WERI-Rb-1 (cell line): ENCODE results near the gene SH3BGRL2.
"Not testable (repeated sequence)": the region's sequence is repeated elsewhere in the genome, so short reads cannot be mapped to it uniquely, and the experiment has no call there.

Experiments used
- DNase-seq: peaks from one replicate; pipeline ENCODE4 v3.0.0-alpha.2; 2020
- H3K27ac ChIP-seq: fragments of 250-450 bp; sonication (Bioruptor Pico); 2 replicates; pipeline ENCODE4 v1.5.1; 2020; ENCODE audit warnings: mild to moderate bottlenecking, moderate library complexity
- H3K27me3 ChIP-seq: fragments of 250-450 bp; sonication (Bioruptor Pico); 2 replicates; pipeline ENCODE4 v1.5.1; 2021; ENCODE audit warnings: mild to moderate bottlenecking, low read depth, moderate library complexity; ENCODE audit not compliant: insufficient read depth, severe bottlenecking
- H3K36me3 ChIP-seq: fragments of 250-450 bp; sonication (Bioruptor Pico); 2 replicates; pipeline ENCODE4 v1.5.1; 2020; ENCODE audit warnings: mild to moderate bottlenecking, moderate library complexity
- H3K4me3 ChIP-seq: 2 replicates; pipeline ENCODE4 v1.5.1; 2011; ENCODE audit warnings: low read depth, mild to moderate bottlenecking, control low read depth, low read length
- H3K9me3 ChIP-seq: fragments of 250-450 bp; sonication (Bioruptor Pico); 2 replicates; pipeline ENCODE4 v1.5.1; 2021; ENCODE audit warnings: mild to moderate bottlenecking, moderate library complexity; ENCODE audit not compliant: severe bottlenecking
- TF ChIP-seq, protein P1 (sequence below): IDR thresholded peaks from 2 replicates; pipeline ENCODE4 v1.5.1; 2011; ENCODE audit warnings: low read depth, mild to moderate bottlenecking, control low read depth, inconsistent platforms, low read length

The SH3BGRL2 gene

DNA sequence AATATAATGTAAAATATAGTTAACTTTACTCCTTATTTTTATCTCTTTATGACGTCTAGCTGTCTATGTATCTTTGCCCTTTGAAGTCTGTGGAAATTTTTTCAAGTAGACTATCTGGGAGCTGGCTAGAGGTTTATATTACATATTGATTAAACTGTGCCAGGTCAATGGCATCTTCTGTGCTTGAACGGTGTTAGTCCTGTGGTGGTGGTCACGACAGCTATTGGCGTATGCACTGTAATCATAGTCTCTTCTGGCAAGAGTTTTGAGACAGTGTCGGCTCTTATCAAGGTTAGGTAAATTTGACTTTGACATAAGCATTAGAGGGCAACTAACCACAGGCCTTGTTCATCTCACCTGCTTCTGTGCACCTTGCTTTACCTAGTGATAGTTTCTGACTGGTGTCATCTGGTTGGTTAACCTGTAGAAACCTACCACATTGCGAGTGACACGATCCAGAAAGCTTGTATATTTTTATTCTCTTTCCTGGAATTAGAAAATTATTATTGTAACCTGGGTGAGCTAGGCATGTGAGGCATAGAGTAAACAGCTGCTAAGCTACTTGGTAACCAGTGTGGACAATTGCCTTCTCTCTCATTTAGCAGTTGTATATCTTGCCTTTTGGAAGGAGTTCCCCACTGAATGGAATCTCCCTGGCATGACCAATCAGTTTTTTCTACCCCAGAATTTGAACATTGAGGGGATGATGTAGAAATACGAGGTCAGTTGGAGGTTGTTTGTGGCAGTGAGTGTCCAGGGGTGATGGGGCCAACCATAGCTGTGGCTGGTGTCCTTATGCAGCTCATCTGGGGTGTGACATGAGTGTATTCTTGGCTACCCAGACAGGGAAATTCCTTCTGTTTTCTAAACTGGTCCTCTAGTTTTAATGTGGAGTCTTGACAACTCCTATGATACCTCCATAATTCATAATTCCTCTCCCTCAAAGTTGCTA lies 45.9 kb downstream of the SH3BGRL2 start:
- DNase-seq: no peak
- Histone ChIP-seq H3K27me3 (no peaks in the 10 kb centered on the region), H3K27ac (no peak overlapping the region), H3K36me3 (no peaks in the 10 kb centered on the region; the same call in 1 of the 2 replicates), H3K9me3 (no peaks in the 10 kb centered on the region), H3K4me3 (no peak overlapping the region)
- TF ChIP-seq, protein P1, sequence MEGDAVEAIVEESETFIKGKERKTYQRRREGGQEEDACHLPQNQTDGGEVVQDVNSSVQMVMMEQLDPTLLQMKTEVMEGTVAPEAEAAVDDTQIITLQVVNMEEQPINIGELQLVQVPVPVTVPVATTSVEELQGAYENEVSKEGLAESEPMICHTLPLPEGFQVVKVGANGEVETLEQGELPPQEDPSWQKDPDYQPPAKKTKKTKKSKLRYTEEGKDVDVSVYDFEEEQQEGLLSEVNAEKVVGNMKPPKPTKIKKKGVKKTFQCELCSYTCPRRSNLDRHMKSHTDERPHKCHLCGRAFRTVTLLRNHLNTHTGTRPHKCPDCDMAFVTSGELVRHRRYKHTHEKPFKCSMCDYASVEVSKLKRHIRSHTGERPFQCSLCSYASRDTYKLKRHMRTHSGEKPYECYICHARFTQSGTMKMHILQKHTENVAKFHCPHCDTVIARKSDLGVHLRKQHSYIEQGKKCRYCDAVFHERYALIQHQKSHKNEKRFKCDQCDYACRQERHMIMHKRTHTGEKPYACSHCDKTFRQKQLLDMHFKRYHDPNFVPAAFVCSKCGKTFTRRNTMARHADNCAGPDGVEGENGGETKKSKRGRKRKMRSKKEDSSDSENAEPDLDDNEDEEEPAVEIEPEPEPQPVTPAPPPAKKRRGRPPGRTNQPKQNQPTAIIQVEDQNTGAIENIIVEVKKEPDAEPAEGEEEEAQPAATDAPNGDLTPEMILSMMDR: no peak

DNA sequence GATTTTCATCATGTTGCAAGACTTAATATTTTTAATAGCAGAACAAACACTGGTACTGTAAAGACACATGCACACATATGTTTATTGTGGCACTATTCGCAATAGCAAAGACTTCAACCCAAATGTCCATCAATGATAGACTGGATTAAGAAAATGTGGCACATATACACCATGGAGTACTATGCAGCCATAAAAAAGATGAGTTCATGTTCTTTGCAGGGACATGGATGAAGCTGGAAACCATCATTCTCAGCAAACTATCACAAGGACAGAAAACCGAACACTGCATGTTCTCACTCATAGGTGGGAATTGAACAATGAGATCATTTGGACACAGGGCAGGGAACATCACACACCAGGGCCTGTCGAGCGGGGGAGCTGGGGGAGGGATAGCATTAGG lies 51.6 kb downstream of the SH3BGRL2 start:
- not testable (repeated sequence) for H3K36me3 ChIP-seq, H3K4me3 ChIP-seq, H3K27me3 ChIP-seq, H3K9me3 ChIP-seq, DNase-seq, H3K27ac ChIP-seq

DNA sequence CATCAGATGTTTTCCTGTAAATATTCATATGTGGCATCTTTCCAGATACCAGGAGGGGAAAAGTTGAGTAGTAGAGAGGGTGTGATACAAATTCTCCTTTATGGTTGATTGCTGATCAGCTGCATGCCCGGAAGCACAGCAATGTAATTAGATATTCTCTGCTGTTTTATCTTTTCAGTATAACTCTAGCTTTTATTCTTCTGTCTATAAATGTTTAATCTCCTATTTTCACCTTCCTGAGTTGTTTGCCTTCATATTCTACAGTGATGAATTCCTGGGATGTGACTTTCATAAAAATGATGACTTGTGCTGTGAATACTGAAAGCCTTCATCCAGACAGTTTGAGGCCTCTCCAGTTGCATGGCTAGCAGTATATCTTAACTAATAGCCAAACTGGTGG lies 53.7 kb downstream of the SH3BGRL2 start:
- H3K4me3 ChIP-seq: no peak overlapping the region
- no peaks in the 10 kb centered on the region for H3K27me3 ChIP-seq
- no peak for DNase-seq
- H3K27ac ChIP-seq: no peak overlapping the region
- H3K9me3 ChIP-seq: no peaks in the 10 kb centered on the region
- TF ChIP-seq, protein P1: no peak
- no peaks in the 10 kb centered on the region for H3K36me3 ChIP-seq

DNA sequence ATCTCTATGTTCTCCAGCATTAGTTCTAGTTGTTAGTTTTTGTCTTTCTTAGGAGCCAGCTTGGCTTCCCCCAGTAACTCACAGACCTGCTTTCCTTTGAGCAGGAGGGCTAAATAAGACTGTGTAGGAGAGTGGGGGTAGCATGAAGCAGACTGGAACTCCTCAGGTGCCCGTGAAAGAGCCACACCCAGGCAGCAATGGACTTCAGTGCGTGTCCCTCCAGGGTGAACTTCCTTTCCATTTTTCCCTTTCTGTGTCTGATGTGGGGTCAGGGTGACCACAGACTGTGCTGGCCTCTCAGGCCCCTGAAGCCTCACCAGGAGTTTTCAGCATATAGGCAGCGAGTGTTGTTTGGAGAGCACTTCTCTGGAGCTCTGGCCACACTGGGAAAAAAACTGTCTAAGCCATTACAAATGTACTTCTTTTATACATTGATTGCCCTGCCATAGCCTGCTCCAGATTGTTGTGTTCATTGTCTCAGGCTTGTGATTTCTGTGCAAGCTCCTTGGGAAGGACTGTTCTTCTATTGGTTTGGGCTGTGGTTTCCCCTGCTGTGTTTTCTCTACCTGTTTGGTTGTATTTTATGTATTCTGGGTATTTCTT lies 55.7 kb downstream of the SH3BGRL2 start:
- TF ChIP-seq, protein P1: no peak
- Histone ChIP-seq H3K36me3 (no peaks in the 10 kb centered on the region), H3K9me3 (no peaks in the 10 kb centered on the region), H3K27me3 (no peaks in the 10 kb centered on the region), H3K4me3 (no peak overlapping the region), H3K27ac (no peak overlapping the region)
- no peak for DNase-seq

DNA sequence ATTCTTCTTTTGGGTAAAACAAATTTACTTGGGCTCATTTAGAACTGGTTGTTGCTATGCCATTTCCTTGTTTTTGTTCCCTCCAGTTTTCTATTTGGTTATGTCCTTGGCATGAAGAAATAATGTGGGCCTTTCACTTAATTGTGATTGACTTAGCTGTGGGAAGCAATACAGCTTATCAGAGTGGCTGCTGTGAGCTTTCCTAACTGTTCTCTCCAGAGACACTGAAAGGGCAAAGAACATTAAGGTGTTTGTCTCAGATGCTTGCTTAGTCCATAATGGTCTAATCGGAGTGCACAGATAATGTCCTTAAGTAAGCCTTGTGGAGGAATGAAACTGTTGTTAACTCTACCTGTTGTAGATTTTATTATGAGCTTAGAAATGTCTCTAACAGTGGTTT lies 56.6 kb downstream of the SH3BGRL2 start:
- Histone ChIP-seq H3K27me3 (no peaks in the 10 kb centered on the region), H3K36me3 (no peaks in the 10 kb centered on the region), H3K9me3 (no peaks in the 10 kb centered on the region), H3K27ac (no peak overlapping the region), H3K4me3 (no peak overlapping the region)
- DNase-seq: no peak
- TF ChIP-seq, protein P1: no peak

DNA sequence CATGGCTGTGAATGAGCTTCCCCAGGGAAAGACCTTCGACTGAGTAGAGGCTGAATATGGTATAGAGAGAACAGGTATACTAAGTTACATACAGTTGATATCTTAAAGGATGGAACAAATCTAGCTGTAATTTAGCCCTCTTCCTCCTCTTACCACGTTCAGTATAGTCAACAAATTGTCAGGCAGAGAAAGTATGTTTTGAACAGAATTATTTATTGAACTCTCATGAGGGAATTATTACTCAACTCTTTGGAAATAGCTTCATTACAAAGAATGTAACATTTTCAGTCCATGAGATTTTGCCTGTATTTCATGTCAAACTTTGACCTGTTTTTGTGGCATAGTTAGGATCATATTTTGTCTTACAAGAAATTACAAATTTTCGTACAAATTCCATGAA lies 63.0 kb downstream of the SH3BGRL2 start:
- no peak for DNase-seq
- Histone ChIP-seq H3K27me3 (no peaks in the 10 kb centered on the region), H3K36me3 (no peaks in the 10 kb centered on the region), H3K4me3 (no peak overlapping the region), H3K9me3 (no peaks in the 10 kb centered on the region), H3K27ac (no peak overlapping the region)
- TF ChIP-seq, protein P1: no peak
